Epidermal melanocyte (primary cell): Measurements from ENCODE around the gene OR56B1.

ENCODE experiments used
- DNase-seq: peaks from one replicate; pipeline ENCODE4 v3.0.0; 2011; ENCODE audit warnings: low spot score; ENCODE audit not compliant: insufficient read length

Gene OR56B1

GRCh38 chr11:5726351-5726750 lies 9.9 kb upstream of the OR56B1 start:
- DNase-seq = no peak

GRCh38 chr11:5727691-5728090 lies 8.6 kb upstream of the OR56B1 start:
- DNase-seq = no peak

GRCh38 chr11:5737091-5737490 lies 843 bp downstream of the OR56B1 start:
- no peak for DNase-seq

- DNase-seq = no peak
Measured at GRCh38 chr11:5737670-5738392, 1.6 kb downstream of the OR56B1 start.

GRCh38 chr11:5738431-5738830 lies 2.2 kb downstream of the OR56B1 start:
- no peak for DNase-seq

GRCh38 chr11:5746614-5747013 lies 10.4 kb downstream of the OR56B1 start:
- no peak for DNase-seq

GRCh38 chr11:5749836-5750235 lies 13.6 kb downstream of the OR56B1 start:
- DNase-seq = no peak

- no peak for DNase-seq
Measured at GRCh38 chr11:5753943-5754342, 17.7 kb downstream of the OR56B1 start, which contains the start of gene OR52N4. Gene OR52N4 (plus strand): TSS chr11:5754243. CDS start chr11:5754741, 498 bp downstream.

GRCh38 chr11:5767056-5767455 lies 30.8 kb downstream of the OR56B1 start:
- no peak for DNase-seq

GRCh38 chr11:5783255-5783654 lies 47.0 kb downstream of the OR56B1 start, which contains the start of gene OR52N5:
Gene OR52N5 (minus strand): TSS chr11:5783355. CDS start chr11:5778634, 4,721 bp downstream.
- no peak for DNase-seq
